ENCODE data around the gene CDK17.

CDK17 gene

DNA sequence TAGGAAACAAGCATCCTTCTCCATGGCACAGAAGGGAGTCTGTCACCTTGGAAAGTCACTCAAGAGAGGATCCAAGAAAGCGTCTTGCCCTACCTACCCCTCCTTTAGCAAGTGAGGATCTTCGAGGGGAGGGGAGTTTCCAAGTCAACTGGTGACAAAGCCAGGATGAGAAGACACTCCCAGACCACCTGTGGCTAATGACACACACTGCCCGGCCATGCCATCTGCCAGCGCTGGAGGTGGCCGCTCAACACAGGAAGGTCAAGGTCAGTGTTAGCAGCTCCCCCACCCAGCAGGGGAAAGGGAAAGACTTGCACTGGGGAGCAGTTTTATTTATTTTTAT is 164.8 kb downstream of the CDK17 start:
- no peak for FAIRE-seq

DNA sequence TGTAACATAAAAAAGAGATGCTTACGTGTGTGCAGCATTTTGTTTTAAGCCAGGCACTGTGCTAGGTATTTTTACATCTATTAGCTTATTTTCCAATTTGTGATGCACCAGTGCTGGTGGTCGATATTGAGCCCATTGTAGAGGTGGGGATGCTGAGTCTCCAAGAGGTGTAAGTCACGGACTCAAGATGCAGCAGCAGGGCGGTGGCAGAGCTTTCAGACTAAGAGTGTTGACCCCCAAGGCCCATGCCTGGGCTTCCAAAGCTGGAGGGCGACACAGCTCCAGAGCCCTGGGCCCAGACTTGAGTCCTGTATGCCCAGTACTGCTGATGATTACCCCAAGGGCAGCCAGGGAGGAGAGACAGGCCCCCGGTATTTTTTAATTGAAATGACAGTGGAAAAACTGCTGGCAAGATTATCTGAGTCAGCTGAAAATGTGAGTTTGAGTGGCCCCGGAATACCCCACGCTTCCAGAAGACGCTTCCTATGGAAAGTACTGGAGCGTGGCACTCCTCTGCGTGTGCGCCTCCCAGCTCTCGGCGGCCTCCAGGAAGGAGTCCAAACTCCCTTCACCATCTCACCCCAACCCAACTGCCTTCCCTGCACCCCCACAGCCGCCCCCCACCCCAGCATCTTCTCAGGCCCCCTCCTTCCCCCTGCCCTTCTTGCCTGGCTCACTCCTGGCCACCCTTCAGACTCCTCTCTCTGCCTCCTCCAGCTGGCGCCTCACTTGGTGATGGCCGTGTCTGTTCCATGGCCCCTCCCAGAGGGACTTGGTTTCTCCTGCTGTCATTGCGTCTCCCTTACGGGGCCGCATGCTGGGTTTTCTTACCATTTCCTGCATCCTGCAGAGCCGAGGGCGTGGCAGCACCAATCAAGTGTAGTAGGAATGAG is 165.4 kb downstream of the CDK17 start:
- FAIRE-seq = no peak

- no peak for FAIRE-seq
Measured at GRCh38 chr12:96233939-96234461, 166.2 kb downstream of the CDK17 start.

DNA sequence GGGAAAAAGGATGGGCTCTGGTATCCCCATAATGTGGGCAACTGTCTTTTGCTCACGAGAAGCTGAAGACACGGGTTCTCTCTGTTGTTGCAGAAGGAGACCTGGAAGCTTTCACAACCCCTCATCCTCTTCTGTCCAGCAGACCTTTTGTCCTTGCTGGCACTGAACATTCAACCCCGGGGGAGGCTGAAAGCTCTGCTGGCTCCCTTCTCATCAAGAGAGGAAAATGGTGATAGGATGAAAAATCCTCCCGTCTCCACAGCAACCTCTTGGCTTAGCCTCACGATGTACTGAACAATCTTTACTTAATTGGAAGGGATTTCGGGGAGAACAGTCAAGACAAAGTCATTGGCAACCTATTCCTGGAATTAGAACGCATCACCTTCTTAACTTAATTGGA is 167.1 kb downstream of the CDK17 start:
- no peak for FAIRE-seq

GRCh38 chr12:96230646-96231045 is 169.6 kb downstream of the CDK17 start:
- no peak for FAIRE-seq

GRCh38 chr12:96228566-96229248 is 171.5 kb downstream of the CDK17 start:
- no peak for FAIRE-seq
